Uterus (tissue), 4 donors: ENCODE data around the gene SECISBP2L. TPM values are rescaled to one million over a fixed set of nuclear protein-coding genes. Genes with fewer than 3 reads are reported as not detected.

Source experiments
- DNase-seq, 2 donors: peaks; one replicate each; pipeline ENCODE4 v3.0.0-alpha.2; 2019 to 2020
- H3K27ac ChIP-seq, 2 donors: fragments of 200-600 bp; sonication (generic); 1 replicate in 1 of 2; 2 replicates in 1 of 2; pipeline ENCODE4 v1.5.1; 2016 to 2018
- H3K27me3 ChIP-seq, 2 donors: fragments of 200-600 bp; sonication (generic); one replicate each; pipeline ENCODE4 v1.5.1; 2018 to 2019; ENCODE audit warnings: control low read depth in 1 of 2
- H3K36me3 ChIP-seq, 2 donors: fragments of 200-600 bp; sonication (generic); one replicate each; pipeline ENCODE4 v1.5.1; 2019; ENCODE audit warnings: control low read depth in 1 of 2
- H3K4me1 ChIP-seq, 2 donors: fragments of 200-600 bp; sonication (generic); one replicate each; pipeline ENCODE4 v1.5.1; 2018 to 2019; ENCODE audit warnings: control low read depth in 1 of 2
- H3K4me3 ChIP-seq, 2 donors: fragments of 200-600 bp; sonication (generic); 1 replicate in 1 of 2; 2 replicates in 1 of 2; pipeline ENCODE4 v1.5.1; 2018 to 2019; ENCODE audit warnings: mild to moderate bottlenecking in 1 of 2
- H3K9me3 ChIP-seq, 2 donors: fragments of 200-600 bp; sonication (generic); one replicate each; pipeline ENCODE4 v1.5.1; 2019; ENCODE audit warnings: control low read depth in 1 of 2
- CTCF ChIP-seq, 4 experiments: fragments of 200-600 bp in 2 of 4; fragments of 450-650 bp in 2 of 4; sonication (generic) in 2 of 4; IDR thresholded peaks; one replicate each; pipeline ENCODE4 v1.5.1; 2016 to 2019; ENCODE audit warnings: antibody characterized with exemption in 4 of 4, mild to moderate bottlenecking in 2 of 4, moderate library complexity in 1 of 4
- POLR2A ChIP-seq, 2 donors: fragments of 450-650 bp; IDR thresholded peaks; one replicate each; pipeline ENCODE4 v1.6.1; 2016; ENCODE audit warnings: antibody characterized with exemption in 2 of 2, mild to moderate bottlenecking in 1 of 2, moderate library complexity in 1 of 2
- intact Hi-C: fragments of 100-400 bp; cut with DNase I; formaldehyde crosslinking; loops from one replicate; pipeline ENCODE4 v1.15.1; 2023; ENCODE audit warnings: low total_unique reads
- total RNA-seq, 4 donors: library from RNA; depleted of rRNA in 3 of 4; stranded (reverse); fragments of >200 nt in 3 of 4; gene quantifications; one replicate each; pipeline versions ENCODE4 v1.1.0 to v1.2.4, GENCODE V29; 2014 to 2023
- donor health status: DM: yes; HTN: yes; CAD: no.

Gene SECISBP2L
- total RNA-seq, 4 donors from 2014 or later = 24.8 to 73.9 (median 47.6) TPM

- Histone ChIP-seq H3K27me3 (no peaks in the 10 kb centered on the region), H3K27ac (peak overlapping the region in 1 of 2 donors; percentile 16), H3K9me3 (no peaks in the 10 kb centered on the region), H3K4me3 (peak overlapping the region; percentile 25 to 36), H3K36me3 (no peaks in the 10 kb centered on the region), H3K4me1 (no peaks in the 10 kb centered on the region)
- DNase-seq = peak in 1 of 2 donors; percentile 25
- TF ChIP-seq POLR2A (IDR thresholded peaks at IDR 0.05) = no peak
- no peak for TF ChIP-seq CTCF (IDR thresholded peaks at IDR 0.05)
- intact Hi-C loops = no loop called here
Observed at GRCh38 chr15:48962662-48963523, 83.4 kb downstream of the SECISBP2L start.

GRCh38 chr15:48955967-48956366 lies 90.3 kb downstream of the SECISBP2L start:
- Histone ChIP-seq H3K9me3 (no peaks in the 10 kb centered on the region), H3K27ac (no peak overlapping the region), H3K4me3 (no peak overlapping the region), H3K4me1 (no peaks in the 10 kb centered on the region), H3K36me3 (no peaks in the 10 kb centered on the region), H3K27me3 (no peaks in the 10 kb centered on the region)
- no peak for DNase-seq
- TF ChIP-seq POLR2A (IDR thresholded peaks at IDR 0.05) (no peak), CTCF (IDR thresholded peaks at IDR 0.05) (no peak)
- intact Hi-C loops = no loop called here

- Histone ChIP-seq H3K4me3 (no peak overlapping the region), H3K27ac (no peak overlapping the region), H3K36me3 (no peaks in the 10 kb centered on the region), H3K4me1 (no peaks in the 10 kb centered on the region), H3K9me3 (no peaks in the 10 kb centered on the region), H3K27me3 (no peaks in the 10 kb centered on the region)
- TF ChIP-seq POLR2A (IDR thresholded peaks at IDR 0.05) (no peak), CTCF (IDR thresholded peaks at IDR 0.05) (no peak)
- no peak for DNase-seq
- intact Hi-C loops = no loop called here
Observed at GRCh38 chr15:48955370-48955769, 90.9 kb downstream of the SECISBP2L start.

GRCh38 chr15:48954538-48954937 lies 91.7 kb downstream of the SECISBP2L start:
- H3K4me3 ChIP-seq = no peak overlapping the region
- H3K4me1 ChIP-seq = no peaks in the 10 kb centered on the region
- no peak overlapping the region for H3K27ac ChIP-seq
- no peaks in the 10 kb centered on the region for H3K27me3 ChIP-seq
- no peak for DNase-seq
- no peaks in the 10 kb centered on the region for H3K36me3 ChIP-seq
- TF ChIP-seq POLR2A (IDR thresholded peaks at IDR 0.05) = no peak
- TF ChIP-seq CTCF (IDR thresholded peaks at IDR 0.05) = no peak
- no peaks in the 10 kb centered on the region for H3K9me3 ChIP-seq
- intact Hi-C loops = no loop called here

GRCh38 chr15:48946840-48947187 lies 99.4 kb downstream of the SECISBP2L start:
- H3K27me3 ChIP-seq = no peaks in the 10 kb centered on the region
- DNase-seq = no peak
- H3K27ac ChIP-seq = no peak overlapping the region
- intact Hi-C loops = no loop called here
- no peak overlapping the region for H3K4me3 ChIP-seq
- H3K9me3 ChIP-seq = no peaks in the 10 kb centered on the region
- H3K4me1 ChIP-seq = no peaks in the 10 kb centered on the region
- TF ChIP-seq POLR2A (IDR thresholded peaks at IDR 0.05) (no peak), CTCF (IDR thresholded peaks at IDR 0.05) (no peak)
- no peaks in the 10 kb centered on the region for H3K36me3 ChIP-seq
